Gastroesophageal sphincter (tissue), 4 donors: ENCODE data around the gene GPC4. TPM values are rescaled to one million over a fixed set of nuclear protein-coding genes. Genes with fewer than 3 reads are reported as not detected.
A peak's percentile ranks its signal among the peaks of the same experiment; 100 is the strongest.

Source experiments
- ATAC-seq: fragments of 150-250 bp; one replicate; pipeline ENCODE4 v1.9.1; 2016; ENCODE audit warnings: mild to moderate bottlenecking, moderate library complexity
- H3K27ac ChIP-seq, 4 donors: fragments of 200-600 bp; sonication (generic) in 3 of 4; 1 replicate in 3 of 4; 2 replicates in 1 of 4; pipeline ENCODE4 v1.5.1; 2016 to 2019
- H3K27me3 ChIP-seq: fragments of 200-600 bp; sonication (generic); one replicate; pipeline ENCODE4 v1.5.1; 2019
- H3K36me3 ChIP-seq, 2 donors: fragments of 200-600 bp; sonication (generic); one replicate each; pipeline ENCODE4 v1.5.1; 2019; ENCODE audit warnings: control low read depth in 1 of 2
- H3K4me1 ChIP-seq, 3 donors: fragments of 200-600 bp; sonication (generic); 1 replicate in 2 of 3; 2 replicates in 1 of 3; pipeline ENCODE4 v1.5.1; 2016 to 2019; ENCODE audit warnings: control low read depth in 2 of 3
- H3K4me3 ChIP-seq, 2 donors: fragments of 200-600 bp; sonication (generic); one replicate each; pipeline ENCODE4 v1.5.1; 2019; ENCODE audit warnings: mild to moderate bottlenecking in 1 of 2, moderate library complexity in 1 of 2
- H3K9me3 ChIP-seq, 3 donors: fragments of 200-600 bp; sonication (generic); one replicate each; pipeline ENCODE4 v1.5.1; 2017 to 2019; ENCODE audit warnings: control low read depth in 2 of 3
- CTCF ChIP-seq, 4 experiments: fragments of 200-600 bp in 2 of 4; fragments of 450-650 bp in 2 of 4; sonication (generic) in 1 of 4; IDR thresholded peaks; one replicate each; pipeline ENCODE4 v1.5.1; 2017 to 2019; ENCODE audit warnings: antibody characterized with exemption in 4 of 4, mild to moderate bottlenecking in 2 of 4, moderate library complexity in 2 of 4
- EP300 ChIP-seq: sonication (generic); formaldehyde crosslinking; IDR thresholded peaks from one replicate; pipeline ENCODE4 v1.6.1; 2017; ENCODE audit warnings: antibody characterized with exemption, mild to moderate bottlenecking
- POLR2A ChIP-seq, 2 donors: fragments of 450-650 bp; IDR thresholded peaks; one replicate each; pipeline ENCODE4 v1.6.1; 2017; ENCODE audit warnings: antibody characterized with exemption in 2 of 2, mild to moderate bottlenecking in 2 of 2, moderate library complexity in 1 of 2
- POLR2AphosphoS5 ChIP-seq: sonication (generic); formaldehyde crosslinking; IDR thresholded peaks from one replicate; pipeline ENCODE4 v1.6.1; 2017; ENCODE audit warnings: antibody characterized with exemption
- WGBS, 2 donors: methylation state at CpG; one replicate each; pipeline ENCODE4 v1.1.5; 2018; ENCODE audit warnings: low coverage in 1 of 2; 5-methylcytosine and 5-hydroxymethylcytosine counted together
- total RNA-seq, 4 donors: library from RNA; depleted of rRNA; stranded (reverse); fragments of >200 nt; gene quantifications; one replicate each; pipeline ENCODE4 v1.1.0, GENCODE V29; 2016

The GPC4 gene
- total RNA-seq, 4 donors from 2014 or later, result 62.7 to 97.1 (median 67.9) TPM

GRCh38 chrX:133302775-133303445, 112.4 kb downstream of the GPC4 start:
- ATAC-seq, result no peak
- Histone ChIP-seq H3K4me1 (peaks cover 0 to 13% (median 0%) of the 10 kb centered on the region in 3 donors), H3K27ac (no peak overlapping the region), H3K9me3 (no peaks in the 10 kb centered on the region), H3K36me3 (peaks cover 0 to 39% of the 10 kb centered on the region in 2 donors), H3K4me3 (no peak overlapping the region), H3K27me3 (no peaks in the 10 kb centered on the region)
- WGBS, 2 donors, result 75 to 82% methylated on average over 7 to 9 of the region's 10 CpGs
- TF ChIP-seq CTCF (IDR thresholded peaks at IDR 0.05) (no peak), EP300 (no peak), POLR2AphosphoS5 (no peak), POLR2A (IDR thresholded peaks at IDR 0.05) (no peak)

DNA sequence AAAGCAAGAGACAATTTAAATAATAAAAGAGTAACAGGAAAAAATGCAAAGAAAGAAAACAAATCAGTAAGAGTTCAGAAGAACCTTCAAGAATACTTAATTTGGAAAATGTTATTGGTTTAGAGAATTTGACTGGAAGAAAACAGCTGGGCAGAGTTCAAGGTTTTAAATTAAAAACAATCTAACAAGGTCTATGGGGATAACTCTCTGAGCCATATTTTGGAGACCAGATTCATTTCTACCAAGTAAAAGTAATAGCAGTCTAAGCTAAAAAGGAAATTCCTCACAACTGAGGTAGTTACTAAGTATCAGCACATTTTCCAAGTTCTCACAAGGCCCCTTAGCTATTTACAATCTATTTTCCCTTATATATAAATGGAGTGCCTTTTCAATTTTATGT, 114.7 kb downstream of the GPC4 start:
- no peak overlapping the region for H3K4me3 ChIP-seq
- H3K27me3 ChIP-seq, result no peaks in the 10 kb centered on the region
- H3K27ac ChIP-seq, result no peak overlapping the region
- peaks cover 0 to 37% of the 10 kb centered on the region in 2 donors for H3K36me3 ChIP-seq
- H3K9me3 ChIP-seq, result no peaks in the 10 kb centered on the region
- no peak for ATAC-seq
- no peak for TF ChIP-seq POLR2A (IDR thresholded peaks at IDR 0.05)
- TF ChIP-seq CTCF (IDR thresholded peaks at IDR 0.05), result no peak
- no peak for TF ChIP-seq EP300
- H3K4me1 ChIP-seq, result no peaks in the 10 kb centered on the region

DNA sequence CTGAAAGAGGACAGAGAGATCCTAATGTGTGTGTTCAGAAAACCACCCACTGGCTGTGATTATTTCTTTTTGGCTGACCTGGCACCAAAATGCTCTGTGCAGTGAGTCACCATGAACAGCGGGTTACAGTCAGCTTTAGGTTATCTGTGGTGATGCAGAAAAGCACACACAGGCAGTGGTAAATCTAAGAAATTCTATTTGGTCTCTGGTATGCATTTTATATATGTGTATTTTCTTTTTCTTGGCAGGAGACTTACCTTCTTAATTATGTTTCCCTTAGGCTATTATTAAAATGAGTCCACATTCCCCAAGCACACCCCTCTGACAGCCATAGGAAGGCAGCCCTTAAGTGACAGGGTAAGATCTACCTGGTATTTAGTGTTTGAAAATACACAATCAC, 118.0 kb downstream of the GPC4 start:
- ATAC-seq, result no peak
- Histone ChIP-seq H3K9me3 (no peaks in the 10 kb centered on the region), H3K4me1 (no peaks in the 10 kb centered on the region), H3K27ac (no peak overlapping the region), H3K4me3 (no peak overlapping the region), H3K27me3 (no peaks in the 10 kb centered on the region), H3K36me3 (peaks cover 0 to 4% of the 10 kb centered on the region in 2 donors)
- WGBS, 2 donors, result 9 to 33% methylated on average over 1 of the region's 1 CpG
- TF ChIP-seq POLR2A (IDR thresholded peaks at IDR 0.05) (no peak), POLR2AphosphoS5 (peak; percentile 8)

DNA sequence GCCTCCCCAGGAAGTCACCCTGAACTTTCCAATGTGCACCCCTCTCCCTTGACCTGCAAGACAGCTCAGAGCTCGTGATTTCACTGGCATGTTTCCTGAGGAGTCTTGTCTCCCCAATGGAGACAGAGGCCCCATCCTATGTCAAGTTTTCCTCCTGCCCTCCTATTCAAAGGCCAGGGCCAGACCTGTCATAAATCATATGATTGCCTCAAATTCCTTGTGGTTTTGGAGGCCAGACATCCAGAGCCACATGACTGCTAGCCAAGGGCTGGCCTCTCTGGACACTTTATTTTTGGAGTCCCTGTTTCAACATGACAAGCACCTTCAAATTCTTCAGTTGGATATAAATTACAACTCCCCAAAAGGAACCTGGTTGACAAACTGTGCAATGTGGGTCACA, 121.2 kb downstream of the GPC4 start:
- Histone ChIP-seq H3K27me3 (no peaks in the 10 kb centered on the region), H3K9me3 (no peaks in the 10 kb centered on the region), H3K36me3 (no peaks in the 10 kb centered on the region), H3K27ac (no peak overlapping the region), H3K4me3 (no peak overlapping the region), H3K4me1 (no peaks in the 10 kb centered on the region)
- WGBS, 2 donors, result 17% methylated on average over 1 of the region's 1 CpG; no CpG with 5 or more reads in 1 of the 2 donors
- TF ChIP-seq CTCF (IDR thresholded peaks at IDR 0.05) (no peak), EP300 (no peak)
- ATAC-seq, result no peak

DNA sequence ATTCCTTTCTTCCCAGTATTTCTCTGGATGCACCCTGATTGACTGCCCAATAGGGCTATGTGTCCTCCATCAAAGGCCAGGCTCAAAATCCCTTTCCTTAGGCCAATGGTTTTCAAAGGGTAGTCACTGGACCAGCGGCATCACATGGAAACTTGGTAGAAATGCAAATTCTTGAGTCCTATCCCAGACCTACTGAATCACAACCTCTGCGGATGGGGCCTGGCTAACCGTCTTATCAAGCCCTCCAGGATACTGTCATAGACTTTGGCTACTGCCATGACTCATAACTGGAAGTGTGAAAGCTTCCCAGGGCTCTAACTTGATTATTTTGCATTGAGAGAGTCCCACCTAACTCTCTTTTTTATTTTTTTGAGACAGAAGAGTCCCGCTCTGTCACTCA, 125.2 kb downstream of the GPC4 start:
- 100% methylated on average over 1 of the region's 4 CpGs; no CpG with 5 or more reads in 1 of the 2 donors for WGBS, 2 donors
- H3K36me3 ChIP-seq, result no peaks in the 10 kb centered on the region
- TF ChIP-seq POLR2AphosphoS5 (no peak), POLR2A (IDR thresholded peaks at IDR 0.05) (no peak), EP300 (no peak), CTCF (IDR thresholded peaks at IDR 0.05) (no peak)
- H3K27me3 ChIP-seq, result no peaks in the 10 kb centered on the region
- H3K27ac ChIP-seq, result no peak overlapping the region
- no peak for ATAC-seq
- no peaks in the 10 kb centered on the region for H3K9me3 ChIP-seq
- no peak overlapping the region for H3K4me3 ChIP-seq
- H3K4me1 ChIP-seq, result no peaks in the 10 kb centered on the region
